Adrenal gland (tissue), 5 donors: ENCODE results near the gene SH3BP1.

Experiments used
- POLR2A ChIP-seq, 2 donors: fragments of 450-650 bp; IDR thresholded peaks; one replicate each; pipeline ENCODE4 v1.6.1; 2017; ENCODE audit warnings: antibody characterized with exemption in 2 of 2, mild to moderate bottlenecking in 2 of 2, moderate library complexity in 1 of 2
- TF ChIP-seq, protein P1 (sequence below), 6 experiments: fragments of 450-650 bp in 4 of 6; fragments of 200-600 bp in 2 of 6; sonication (generic) in 1 of 6; IDR thresholded peaks; 1 replicate in 5 of 6; 2 replicates in 1 of 6; pipeline versions ENCODE4 v1.5.1 to v1.8.0; 2016 to 2021; ENCODE audit warnings: antibody characterized with exemption in 6 of 6, mild to moderate bottlenecking in 2 of 6, moderate library complexity in 1 of 6
- donor health status: DM: no; HTN: no; CAD: no.

DNA sequence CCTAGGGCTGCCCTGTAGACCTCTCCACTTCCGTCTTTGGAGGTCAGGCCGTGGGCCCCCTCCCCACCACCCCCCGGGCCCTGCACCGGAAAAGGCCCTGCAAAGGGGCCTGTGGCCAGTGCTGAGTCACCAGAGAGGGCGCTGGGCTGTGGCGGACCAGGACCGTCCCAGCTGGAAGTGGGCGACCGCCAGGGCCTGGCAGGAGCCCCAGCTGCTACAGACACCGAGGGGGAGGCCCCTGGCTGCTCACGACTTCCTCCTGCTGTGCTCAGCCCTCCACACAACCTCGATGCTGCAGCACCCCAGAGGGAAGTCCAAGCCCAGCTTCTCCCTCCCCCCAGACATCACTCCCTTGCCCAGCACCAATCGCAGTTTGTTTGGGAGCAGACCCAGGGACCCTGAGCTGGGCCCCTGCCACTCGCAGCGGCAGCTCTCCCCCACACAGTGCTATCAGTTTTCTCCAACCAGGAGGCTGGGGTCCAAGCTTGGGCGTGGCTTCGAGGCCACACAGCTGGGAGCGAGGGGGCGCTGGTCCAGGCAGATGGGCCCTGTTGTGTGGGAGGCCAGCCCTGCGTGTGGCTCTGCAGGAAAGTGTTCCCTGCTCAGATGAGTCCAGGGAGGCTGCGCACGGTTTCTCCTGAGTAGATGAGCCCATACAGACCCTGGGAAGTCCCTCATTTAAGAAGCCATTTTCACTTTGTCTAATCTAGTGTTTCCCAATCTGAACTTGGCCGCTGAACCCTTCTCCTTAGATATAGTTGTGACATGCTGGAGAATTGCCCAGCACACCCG is 5.6 kb upstream of the SH3BP1 start:
- TF ChIP-seq, protein P1, sequence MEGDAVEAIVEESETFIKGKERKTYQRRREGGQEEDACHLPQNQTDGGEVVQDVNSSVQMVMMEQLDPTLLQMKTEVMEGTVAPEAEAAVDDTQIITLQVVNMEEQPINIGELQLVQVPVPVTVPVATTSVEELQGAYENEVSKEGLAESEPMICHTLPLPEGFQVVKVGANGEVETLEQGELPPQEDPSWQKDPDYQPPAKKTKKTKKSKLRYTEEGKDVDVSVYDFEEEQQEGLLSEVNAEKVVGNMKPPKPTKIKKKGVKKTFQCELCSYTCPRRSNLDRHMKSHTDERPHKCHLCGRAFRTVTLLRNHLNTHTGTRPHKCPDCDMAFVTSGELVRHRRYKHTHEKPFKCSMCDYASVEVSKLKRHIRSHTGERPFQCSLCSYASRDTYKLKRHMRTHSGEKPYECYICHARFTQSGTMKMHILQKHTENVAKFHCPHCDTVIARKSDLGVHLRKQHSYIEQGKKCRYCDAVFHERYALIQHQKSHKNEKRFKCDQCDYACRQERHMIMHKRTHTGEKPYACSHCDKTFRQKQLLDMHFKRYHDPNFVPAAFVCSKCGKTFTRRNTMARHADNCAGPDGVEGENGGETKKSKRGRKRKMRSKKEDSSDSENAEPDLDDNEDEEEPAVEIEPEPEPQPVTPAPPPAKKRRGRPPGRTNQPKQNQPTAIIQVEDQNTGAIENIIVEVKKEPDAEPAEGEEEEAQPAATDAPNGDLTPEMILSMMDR (IDR thresholded peaks at IDR 0.05): peak in 2 of 6 experiments; percentile 14 to 32
- TF ChIP-seq POLR2A (IDR thresholded peaks at IDR 0.05): no peak
